ENCODE data around the gene DYRK3.

DYRK3 gene

GRCh38 chr1:206658981-206659273 lies 23.6 kb downstream of the DYRK3 start:
- DNase-seq (ENCODE audit: low read depth in 3 of 3, low spot score in 1 of 3): no peak

DNA sequence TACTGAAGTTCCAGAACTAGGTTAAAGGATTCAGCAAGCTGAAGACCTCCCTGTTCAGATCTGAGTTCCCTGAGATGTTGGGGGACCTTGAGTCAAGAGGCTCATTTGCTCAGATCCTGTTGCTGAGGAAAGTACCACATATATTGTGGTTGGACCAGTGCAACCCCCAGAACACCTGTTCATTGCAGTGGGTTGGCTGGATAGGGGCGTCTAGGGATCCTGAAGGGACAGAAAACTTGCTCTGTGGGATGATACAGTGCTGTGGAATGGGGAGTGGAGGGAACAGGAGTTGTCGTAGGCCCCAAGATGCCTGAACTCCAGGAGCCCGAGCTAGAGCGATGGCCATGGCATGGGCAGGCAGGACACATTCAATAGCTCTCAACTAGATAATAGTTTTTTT lies 24.8 kb downstream of the DYRK3 start:
- no peak for DNase-seq (ENCODE audit: low read depth in 3 of 3, low spot score in 1 of 3)

- DNase-seq (ENCODE audit: low read depth in 3 of 3, low spot score in 1 of 3): no peak
Measured at GRCh38 chr1:206661161-206661820, 26.0 kb downstream of the DYRK3 start.

DNA sequence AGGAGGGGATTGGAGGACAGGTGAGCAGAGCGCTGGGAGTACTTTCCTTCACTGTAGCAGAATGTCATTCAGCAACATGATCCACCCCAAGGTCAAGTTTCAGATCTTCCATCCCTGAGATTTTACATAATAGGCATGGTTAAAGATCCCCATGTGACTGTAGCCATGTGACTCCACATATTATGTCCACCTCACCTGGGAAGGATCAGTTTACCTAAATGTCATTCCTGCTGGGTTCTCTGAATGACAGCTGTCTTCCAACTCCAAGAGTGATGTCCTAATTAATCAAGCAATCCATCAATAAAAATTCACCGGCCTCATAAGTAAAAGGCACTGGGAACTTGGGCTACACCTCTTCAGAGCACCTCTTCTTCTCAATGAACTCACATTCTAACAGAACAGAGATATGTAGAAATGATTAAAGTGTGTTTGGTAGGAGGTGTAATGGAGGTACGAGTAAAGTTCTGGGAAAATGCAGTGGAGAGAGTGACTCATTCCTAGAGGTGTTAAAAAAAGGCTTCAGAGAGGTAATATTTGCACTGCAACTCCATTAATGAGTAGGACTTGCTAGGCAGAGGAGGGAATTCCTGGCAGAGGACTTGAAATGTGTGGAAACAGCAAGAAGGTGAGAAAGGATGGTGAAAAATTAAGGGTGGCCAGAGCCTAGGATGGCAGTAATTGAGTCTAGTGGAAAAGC lies 27.2 kb downstream of the DYRK3 start:
- DNase-seq (ENCODE audit: low read depth in 3 of 3, low spot score in 1 of 3): no peak

DNA sequence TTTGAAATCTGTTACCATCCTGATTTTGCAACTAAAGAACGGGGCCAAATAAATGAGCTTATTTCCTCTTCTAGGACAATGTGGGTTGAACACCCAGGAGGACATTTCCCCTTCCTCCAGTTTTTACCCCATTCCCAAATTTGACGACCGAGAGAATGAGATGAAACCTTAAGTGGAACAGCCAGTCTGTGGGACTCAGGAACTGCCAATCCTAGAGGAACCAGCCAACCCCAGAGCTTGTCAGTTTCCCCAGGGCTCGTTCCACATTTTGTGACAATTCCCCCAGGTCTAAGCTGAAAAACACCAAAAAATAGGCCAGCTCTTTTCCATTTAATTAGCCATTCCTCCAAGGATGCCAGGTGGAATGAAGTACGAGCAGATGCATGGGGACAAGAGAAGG lies 28.0 kb downstream of the DYRK3 start:
- no peak for DNase-seq (ENCODE audit: low read depth in 3 of 3, low spot score in 1 of 3)

- peak; percentile 42 to 50 (median 47) for DNase-seq (ENCODE audit: low read depth in 3 of 3, low spot score in 1 of 3)
Measured at GRCh38 chr1:206663832-206664652, 28.7 kb downstream of the DYRK3 start.

GRCh38 chr1:206664740-206665139 lies 29.4 kb downstream of the DYRK3 start:
- no peak for DNase-seq (ENCODE audit: low read depth in 3 of 3, low spot score in 1 of 3)

GRCh38 chr1:206666031-206666561 lies 30.8 kb downstream of the DYRK3 start:
- DNase-seq (ENCODE audit: low read depth in 3 of 3, low spot score in 1 of 3): no peak

- DNase-seq (ENCODE audit: low read depth in 3 of 3, low spot score in 1 of 3): no peak
Measured at GRCh38 chr1:206666954-206667665, 31.8 kb downstream of the DYRK3 start.

DNA sequence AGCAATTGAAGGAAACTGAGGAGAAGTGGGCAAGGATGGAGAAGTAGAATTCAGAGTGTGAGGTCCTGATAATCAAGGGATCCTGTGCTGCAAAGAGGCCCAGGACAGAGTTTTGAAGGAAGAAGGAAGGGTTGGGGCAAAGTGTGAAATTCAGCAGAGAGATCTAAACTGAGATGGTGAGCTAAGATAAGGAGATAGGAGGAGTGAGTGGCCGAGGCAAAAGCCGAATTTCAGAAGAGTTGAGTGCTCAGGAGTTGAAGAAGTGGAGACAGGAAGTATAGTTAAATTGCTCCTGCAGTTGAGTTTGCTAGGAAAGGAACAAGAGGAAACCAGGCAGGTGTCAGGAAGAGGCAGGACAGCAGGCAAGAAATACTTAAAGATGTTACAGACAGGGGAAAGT lies 33.0 kb downstream of the DYRK3 start:
- DNase-seq (ENCODE audit: low read depth in 3 of 3, low spot score in 1 of 3): no peak

- DNase-seq (ENCODE audit: low read depth in 3 of 3, low spot score in 1 of 3): no peak
Measured at GRCh38 chr1:206668874-206669410, 33.6 kb downstream of the DYRK3 start.

DNA sequence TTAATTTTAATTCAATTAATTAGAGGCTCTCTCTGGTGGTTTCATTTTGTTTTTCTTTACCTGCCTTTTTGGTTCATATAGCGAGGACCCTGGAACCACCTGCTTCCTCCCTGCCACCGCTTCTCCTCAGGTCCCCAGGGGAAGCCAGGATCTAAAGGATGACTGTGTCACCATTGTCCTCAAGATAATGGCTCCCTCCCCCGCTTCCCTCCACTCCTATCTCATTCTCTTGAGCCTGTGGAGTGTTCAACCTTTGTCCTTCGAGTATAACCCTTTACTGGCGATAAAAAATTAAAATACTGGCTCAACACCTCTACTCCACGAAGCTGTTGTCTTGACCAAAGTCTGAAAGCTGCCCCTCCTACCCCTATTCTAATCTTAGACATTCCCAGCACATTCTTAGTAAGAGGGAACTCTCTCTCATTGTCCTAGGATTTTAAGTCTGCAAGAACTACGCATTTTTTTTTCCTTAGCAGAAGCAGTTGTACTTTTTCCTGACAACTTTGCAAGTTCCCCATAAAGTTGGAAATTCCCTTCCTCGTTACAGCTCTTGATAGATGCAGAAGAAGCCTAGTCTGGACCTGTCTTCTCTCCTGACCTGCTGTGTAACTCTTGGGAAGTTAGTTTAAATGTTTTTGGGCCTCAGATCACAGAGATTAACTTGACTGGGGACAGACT lies 36.8 kb downstream of the DYRK3 start:
- DNase-seq (ENCODE audit: low read depth in 3 of 3, low spot score in 1 of 3): no peak

DNA sequence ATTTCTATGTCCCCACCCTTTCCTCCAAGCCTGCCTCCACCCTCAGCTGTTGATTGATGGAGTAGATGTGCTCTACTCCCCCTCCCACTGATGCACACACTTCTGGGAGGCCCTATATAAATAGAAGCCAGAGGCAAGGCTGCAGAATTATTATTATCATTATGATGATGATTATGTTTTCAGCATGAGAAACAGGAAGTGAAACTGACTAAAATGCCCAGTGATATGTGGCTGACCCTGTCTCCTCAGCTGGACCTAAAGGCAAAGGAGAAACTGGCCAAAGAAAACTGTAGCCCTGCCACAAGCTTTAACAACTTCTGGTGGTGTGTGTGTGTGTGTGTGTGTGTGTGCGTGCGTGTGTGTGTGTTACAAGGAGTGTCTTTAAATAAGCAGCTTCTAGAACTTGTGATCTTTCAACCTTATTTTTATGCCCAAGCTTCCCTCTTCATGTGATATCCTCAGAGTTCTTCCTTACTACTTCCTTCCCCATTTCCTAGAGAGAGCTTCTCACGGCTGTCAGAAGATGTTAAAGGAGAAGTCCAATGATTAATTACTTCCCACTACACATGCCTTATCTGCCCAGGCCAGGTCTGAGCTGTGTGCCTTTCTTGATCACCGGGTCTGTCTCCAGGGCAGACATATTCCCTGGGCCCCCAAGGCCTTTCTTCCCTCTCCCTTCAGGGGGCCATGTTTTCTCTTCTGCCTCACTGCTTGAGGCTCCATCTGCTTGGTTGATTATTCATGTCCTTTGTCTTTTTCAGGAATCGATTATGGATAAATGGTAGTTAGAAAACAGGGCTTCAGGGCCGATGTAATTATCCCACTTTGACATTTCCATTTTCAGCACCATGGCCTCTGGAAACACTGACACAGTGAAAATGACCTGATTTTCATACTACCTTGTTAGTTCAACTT lies 37.8 kb downstream of the DYRK3 start:
- DNase-seq (ENCODE audit: low read depth in 3 of 3, low spot score in 1 of 3): no peak

DNA sequence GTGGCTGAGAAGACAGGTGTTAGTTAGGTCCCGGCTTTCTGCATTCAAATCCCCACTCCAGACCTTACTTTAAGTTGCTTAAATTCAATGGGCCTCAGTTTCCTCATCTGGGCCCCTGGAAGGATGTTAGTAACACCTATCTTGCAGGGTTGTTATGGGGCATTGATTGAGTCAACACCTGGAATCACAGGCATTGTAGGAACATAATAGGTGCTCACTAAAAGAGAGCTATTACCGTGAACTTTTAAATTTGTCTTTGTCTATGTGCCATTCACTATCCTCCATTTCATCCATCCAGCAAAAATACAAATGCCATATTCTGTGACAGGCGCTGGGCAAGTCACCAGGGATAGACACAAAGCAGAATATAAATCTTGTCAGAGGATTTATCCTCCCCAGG lies 38.9 kb downstream of the DYRK3 start:
- DNase-seq (ENCODE audit: low read depth in 3 of 3, low spot score in 1 of 3): no peak

DNA sequence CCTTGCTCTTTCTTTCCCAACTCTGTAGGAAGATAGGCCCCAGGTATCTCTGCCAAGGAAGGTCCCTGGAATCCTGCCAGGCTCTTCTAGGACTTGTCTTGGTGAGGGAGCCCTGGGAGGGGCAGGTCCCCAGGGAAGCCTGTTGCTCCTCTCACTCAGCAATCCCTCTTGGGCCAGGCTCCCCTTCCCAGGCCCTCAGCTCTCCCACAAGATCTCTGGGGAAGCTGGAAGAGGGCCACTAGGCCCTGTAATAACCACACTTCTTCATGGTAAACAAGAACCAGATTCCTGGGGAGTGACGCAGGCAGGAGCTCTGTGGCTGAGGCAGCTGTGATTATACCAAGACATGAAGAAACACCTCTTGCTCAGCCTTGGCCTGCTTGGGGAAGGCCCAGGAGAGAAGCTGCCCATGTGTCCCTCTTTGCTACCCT lies 39.4 kb downstream of the DYRK3 start:
- DNase-seq (ENCODE audit: low read depth in 3 of 3, low spot score in 1 of 3): no peak

GRCh38 chr1:206676499-206676898 lies 41.2 kb downstream of the DYRK3 start:
- DNase-seq (ENCODE audit: low read depth in 3 of 3, low spot score in 1 of 3): no peak

- DNase-seq (ENCODE audit: low read depth in 3 of 3, low spot score in 1 of 3): no peak
Measured at GRCh38 chr1:206678490-206678889, 43.2 kb downstream of the DYRK3 start.

- no peak for DNase-seq (ENCODE audit: low read depth in 3 of 3, low spot score in 1 of 3)
Measured at GRCh38 chr1:206679738-206680211, 44.4 kb downstream of the DYRK3 start.

- no peak for DNase-seq (ENCODE audit: low read depth in 3 of 3, low spot score in 1 of 3)
Measured at GRCh38 chr1:206680279-206680678, 44.9 kb downstream of the DYRK3 start.

Measured in stimulated activated CD4-positive, alpha-beta T cell treated with anti-CD3 and anti-CD28 coated beads, TNF-alpha, amount 100 ng/mL, for 1 hour (primary cell).